Peyer's patch (tissue), 4 donors: ENCODE data around the gene KIF6. TPM values are rescaled to one million over a fixed set of nuclear protein-coding genes. Genes with fewer than 3 reads are reported as not detected.

Experiments
- DNase-seq, 3 donors: peaks; one replicate each; pipeline ENCODE4 v3.0.0-alpha.2; 2017 to 2019
- H3K27ac ChIP-seq, 4 donors: fragments of 200-600 bp; sonication (generic); one replicate each; pipeline ENCODE4 v1.5.1; 2016 to 2019
- H3K27me3 ChIP-seq, 2 donors: fragments of 200-600 bp; sonication (generic); one replicate each; pipeline ENCODE4 v1.5.1; 2019
- H3K36me3 ChIP-seq, 3 donors: fragments of 200-600 bp; sonication (generic); one replicate each; pipeline ENCODE4 v1.5.1; 2016 to 2019
- H3K4me1 ChIP-seq, 4 donors: fragments of 200-600 bp; sonication (generic); one replicate each; pipeline ENCODE4 v1.5.1; 2016 to 2019
- H3K4me3 ChIP-seq, 4 donors: fragments of 200-600 bp; sonication (generic); 1 replicate in 3 of 4; 2 replicates in 1 of 4; pipeline ENCODE4 v1.5.1; 2016 to 2019; ENCODE audit warnings: mild to moderate bottlenecking in 1 of 4
- H3K9me3 ChIP-seq, 4 donors: fragments of 200-600 bp; sonication (generic); one replicate each; pipeline ENCODE4 v1.5.1; 2016 to 2019; ENCODE audit warnings: mild to moderate bottlenecking in 1 of 4
- POLR2A ChIP-seq, 2 donors: fragments of 450-650 bp; IDR thresholded peaks; one replicate each; pipeline ENCODE4 v1.5.1; 2017; ENCODE audit warnings: antibody characterized with exemption in 2 of 2, mild to moderate bottlenecking in 2 of 2, moderate library complexity in 2 of 2
- total RNA-seq, 4 donors: library from RNA; depleted of rRNA; stranded (reverse); fragments of >200 nt; gene quantifications; one replicate each; pipeline ENCODE4 v1.1.0, GENCODE V29; 2016
- TF ChIP-seq, protein P1 (sequence below), 6 experiments: fragments of 450-650 bp in 4 of 6; fragments of 200-600 bp in 2 of 6; sonication (generic) in 1 of 6; IDR thresholded peaks; one replicate each; pipeline ENCODE4 v1.5.1; 2017 to 2019; ENCODE audit warnings: antibody characterized with exemption in 6 of 6, mild to moderate bottlenecking in 3 of 6, moderate library complexity in 1 of 6

KIF6 gene
- total RNA-seq, 4 donors from 2014 or later = 0.83 TPM; not detected in 3

DNA sequence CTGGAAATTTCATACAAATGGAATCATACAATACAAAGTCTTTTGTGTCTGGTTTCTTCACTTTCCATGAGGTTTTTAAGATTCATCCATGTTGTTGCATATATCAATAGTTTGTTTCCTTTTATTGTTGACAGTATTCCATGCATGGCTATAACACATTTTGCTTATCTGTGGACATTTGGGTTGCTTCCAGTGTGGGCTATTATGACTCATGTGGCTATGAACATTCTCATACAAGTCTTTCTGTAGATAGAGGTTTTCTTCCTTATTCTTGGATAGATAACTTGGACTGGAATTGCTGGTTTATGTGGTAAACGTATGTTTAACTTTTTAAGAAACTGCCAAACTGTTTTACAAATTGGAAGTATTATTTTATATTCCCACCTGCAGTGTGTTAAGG, 30.0 kb upstream of the KIF6 start:
- no peaks in the 10 kb centered on the region for H3K27me3 ChIP-seq
- no peak overlapping the region for H3K27ac ChIP-seq

DNA sequence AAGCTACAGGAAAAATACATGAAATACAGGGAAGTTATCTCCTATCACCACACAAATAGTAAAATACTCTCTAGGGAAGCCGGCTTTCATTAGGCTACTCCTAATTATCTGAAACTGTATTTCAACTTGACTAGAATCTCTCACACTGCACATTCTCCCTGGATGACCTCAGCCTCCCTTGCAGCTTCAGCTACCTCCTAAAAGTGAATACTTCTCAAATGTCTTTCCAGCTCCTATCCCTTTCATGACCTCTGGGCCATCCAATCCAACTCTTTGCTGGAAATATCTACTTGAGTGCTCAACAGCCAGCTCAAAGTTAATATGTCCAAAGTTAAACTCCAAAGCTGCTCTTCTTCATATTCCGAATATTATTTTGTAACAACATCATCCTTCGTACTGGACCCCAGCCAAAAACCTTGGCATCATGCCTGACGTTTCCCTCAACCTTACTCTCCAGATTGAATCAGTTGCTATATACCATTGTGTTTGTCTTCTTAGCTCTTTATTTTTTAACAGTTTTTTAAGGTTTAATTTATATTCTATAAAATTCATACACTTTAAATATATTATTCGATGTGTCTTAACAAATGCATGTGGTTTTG, 29.4 kb upstream of the KIF6 start:
- H3K4me1 ChIP-seq = no peaks in the 10 kb centered on the region
- no peaks in the 10 kb centered on the region for H3K9me3 ChIP-seq
- no peak overlapping the region for H3K4me3 ChIP-seq
- no peak for DNase-seq
- H3K27ac ChIP-seq = peak overlapping the region in 1 of 4 donors; percentile 45
- H3K27me3 ChIP-seq = no peaks in the 10 kb centered on the region
- no peaks in the 10 kb centered on the region for H3K36me3 ChIP-seq
- no peak for TF ChIP-seq POLR2A (IDR thresholded peaks at IDR 0.05)
- TF ChIP-seq, protein P1, sequence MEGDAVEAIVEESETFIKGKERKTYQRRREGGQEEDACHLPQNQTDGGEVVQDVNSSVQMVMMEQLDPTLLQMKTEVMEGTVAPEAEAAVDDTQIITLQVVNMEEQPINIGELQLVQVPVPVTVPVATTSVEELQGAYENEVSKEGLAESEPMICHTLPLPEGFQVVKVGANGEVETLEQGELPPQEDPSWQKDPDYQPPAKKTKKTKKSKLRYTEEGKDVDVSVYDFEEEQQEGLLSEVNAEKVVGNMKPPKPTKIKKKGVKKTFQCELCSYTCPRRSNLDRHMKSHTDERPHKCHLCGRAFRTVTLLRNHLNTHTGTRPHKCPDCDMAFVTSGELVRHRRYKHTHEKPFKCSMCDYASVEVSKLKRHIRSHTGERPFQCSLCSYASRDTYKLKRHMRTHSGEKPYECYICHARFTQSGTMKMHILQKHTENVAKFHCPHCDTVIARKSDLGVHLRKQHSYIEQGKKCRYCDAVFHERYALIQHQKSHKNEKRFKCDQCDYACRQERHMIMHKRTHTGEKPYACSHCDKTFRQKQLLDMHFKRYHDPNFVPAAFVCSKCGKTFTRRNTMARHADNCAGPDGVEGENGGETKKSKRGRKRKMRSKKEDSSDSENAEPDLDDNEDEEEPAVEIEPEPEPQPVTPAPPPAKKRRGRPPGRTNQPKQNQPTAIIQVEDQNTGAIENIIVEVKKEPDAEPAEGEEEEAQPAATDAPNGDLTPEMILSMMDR (IDR thresholded peaks at IDR 0.05) = no peak

More for the DNA sequence above, 30.0 kb upstream of the KIF6 start:
- Histone ChIP-seq H3K4me3 (no peak overlapping the region), H3K36me3 (no peaks in the 10 kb centered on the region), H3K9me3 (no peaks in the 10 kb centered on the region), H3K4me1 (no peaks in the 10 kb centered on the region)
- TF ChIP-seq, protein P1 (IDR thresholded peaks at IDR 0.05) = no peak
- TF ChIP-seq POLR2A (IDR thresholded peaks at IDR 0.05) = no peak
- no peak for DNase-seq

DNA sequence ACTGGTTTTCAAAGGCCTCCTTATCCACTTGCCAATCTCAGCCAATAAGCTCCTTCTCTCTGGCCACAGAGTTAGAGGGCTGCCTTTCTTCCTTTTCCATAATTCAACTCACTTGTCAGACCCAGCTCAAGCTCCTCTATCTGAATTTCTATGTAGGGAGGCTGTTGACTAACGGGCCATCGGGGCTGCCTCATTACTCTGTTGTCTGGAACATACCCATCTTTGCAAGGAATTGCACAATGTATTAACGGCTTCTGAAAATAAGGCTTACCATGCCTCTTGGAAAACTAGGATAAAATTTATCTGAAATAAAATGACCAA, 28.5 kb upstream of the KIF6 start:
- Histone ChIP-seq H3K27me3 (no peaks in the 10 kb centered on the region), H3K27ac (peak overlapping the region in 1 of 4 donors; percentile 43), H3K36me3 (no peaks in the 10 kb centered on the region), H3K4me1 (no peaks in the 10 kb centered on the region), H3K4me3 (no peak overlapping the region), H3K9me3 (no peaks in the 10 kb centered on the region)
- no peak for TF ChIP-seq POLR2A (IDR thresholded peaks at IDR 0.05)
- TF ChIP-seq, protein P1 (IDR thresholded peaks at IDR 0.05) = no peak
- no peak for DNase-seq

DNA sequence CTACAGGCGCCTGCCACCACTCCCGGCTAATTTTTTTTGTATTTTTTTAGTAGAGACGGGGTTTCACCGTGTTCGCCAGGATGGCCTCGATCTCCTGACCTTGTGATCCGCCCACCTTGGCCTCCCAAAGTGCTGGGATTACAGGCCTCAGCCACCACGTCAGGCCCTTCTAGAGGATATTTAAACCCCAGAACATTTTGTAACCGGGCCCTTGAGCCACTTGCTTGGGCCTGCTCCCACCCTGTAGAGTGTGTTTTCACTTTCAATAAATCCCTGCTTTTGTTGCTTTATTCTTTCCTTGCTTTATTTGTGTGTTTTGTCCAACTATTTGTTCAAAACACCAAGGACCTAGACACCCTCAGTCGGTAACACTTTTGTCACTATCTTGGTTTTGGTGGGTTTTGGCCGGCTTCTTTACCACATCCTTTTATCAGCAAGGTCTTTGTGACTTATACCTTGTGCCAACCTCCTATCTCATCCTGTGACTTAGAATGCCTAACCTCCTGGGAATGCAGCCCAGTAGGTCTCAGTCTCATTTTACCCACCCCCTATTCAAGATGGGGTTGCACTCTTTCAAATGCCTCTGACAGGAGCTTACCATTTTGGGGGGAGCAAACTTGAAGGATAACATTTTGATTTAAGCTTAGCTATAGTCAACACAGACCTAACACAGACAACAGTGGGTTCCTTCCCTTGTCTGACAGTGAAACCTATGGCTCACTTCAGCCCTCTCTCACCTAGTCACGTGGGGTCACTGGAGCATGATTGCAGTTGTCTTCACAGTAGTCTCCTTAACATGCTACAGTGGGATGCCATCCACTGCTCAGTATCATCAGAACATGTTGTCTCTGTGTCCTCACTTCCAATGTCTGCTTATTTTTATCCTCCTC, 27.9 kb upstream of the KIF6 start:
- no peak for DNase-seq
- Histone ChIP-seq H3K27ac (peak overlapping the region in 2 of 4 donors; percentile 30 to 43), H3K4me3 (no peak overlapping the region), H3K9me3 (no peaks in the 10 kb centered on the region), H3K36me3 (no peaks in the 10 kb centered on the region), H3K27me3 (no peaks in the 10 kb centered on the region), H3K4me1 (no peaks in the 10 kb centered on the region)
- TF ChIP-seq, protein P1 (IDR thresholded peaks at IDR 0.05) = no peak
- TF ChIP-seq POLR2A (IDR thresholded peaks at IDR 0.05) = no peak

DNA sequence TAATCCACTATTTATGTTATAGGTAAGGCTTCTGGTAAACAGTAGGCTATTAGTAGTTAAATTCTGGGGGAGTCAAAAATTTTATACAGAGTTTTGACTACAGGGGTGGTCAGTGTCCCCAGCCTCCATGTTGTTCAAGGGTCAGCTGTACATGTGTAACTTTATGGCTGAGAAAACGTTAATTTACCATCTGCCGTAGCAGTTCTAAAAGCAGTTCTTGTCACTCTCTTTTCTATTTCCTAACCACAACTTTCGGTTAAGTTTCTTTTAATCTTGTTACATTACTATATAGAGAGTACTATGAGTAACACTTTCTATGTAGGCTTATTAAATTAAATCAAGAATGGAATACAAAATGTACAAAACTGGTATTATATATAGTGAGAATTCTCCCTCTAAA, 21.6 kb upstream of the KIF6 start:
- Histone ChIP-seq H3K27ac (no peak overlapping the region), H3K36me3 (no peaks in the 10 kb centered on the region), H3K4me1 (no peaks in the 10 kb centered on the region), H3K4me3 (no peak overlapping the region), H3K27me3 (no peaks in the 10 kb centered on the region), H3K9me3 (no peaks in the 10 kb centered on the region)
- TF ChIP-seq POLR2A (IDR thresholded peaks at IDR 0.05) = no peak
- TF ChIP-seq, protein P1 (IDR thresholded peaks at IDR 0.05) = no peak
- DNase-seq = no peak
